Heart left ventricle (tissue), 16 donors: ENCODE results near the gene SGK1. TPM values are rescaled to one million over a fixed set of nuclear protein-coding genes. Genes with fewer than 3 reads are reported as not detected.

Experiments
- ATAC-seq, 4 donors: fragments of 200-7000 bp; cut with Tn5 transposase; one replicate each; pipeline ENCODE4 v1.9.1; 2020 to 2022; ENCODE audit warnings: moderate library complexity in 4 of 4, mild to moderate bottlenecking in 3 of 4, moderate number of reproducible peaks in 1 of 4
- DNase-seq, 5 donors: peaks; one replicate each; pipeline ENCODE4 v3.0.0-alpha.2; 2020
- H3K27ac ChIP-seq, 12 donors: fragments of 200-600 bp; sonication (generic) in 4 of 12; one replicate each; pipeline versions ENCODE4 v1.5.0 to v1.8.0; 2016 to 2022; ENCODE audit warnings: mild to moderate bottlenecking in 2 of 12
- H3K27me3 ChIP-seq, 9 donors: fragments of 200-600 bp; sonication (generic) in 2 of 9; one replicate each; pipeline versions ENCODE4 v1.5.1 to v1.8.0; 2016 to 2022; ENCODE audit warnings: mild to moderate bottlenecking in 3 of 9
- H3K36me3 ChIP-seq, 9 donors: fragments of 200-600 bp; sonication (generic) in 2 of 9; one replicate each; pipeline versions ENCODE4 v1.5.0 to v1.8.0; 2018 to 2022; ENCODE audit warnings: mild to moderate bottlenecking in 2 of 9
- H3K4me1 ChIP-seq, 12 donors: fragments of 200-600 bp; sonication (generic) in 4 of 12; one replicate each; pipeline versions ENCODE4 v1.5.0 to v1.8.0; 2016 to 2022; ENCODE audit warnings: mild to moderate bottlenecking in 3 of 12
- H3K4me3 ChIP-seq, 12 donors: fragments of 200-600 bp; sonication (generic) in 4 of 12; one replicate each; pipeline versions ENCODE4 v1.5.0 to v1.8.0; 2017 to 2022; ENCODE audit warnings: mild to moderate bottlenecking in 9 of 12, moderate library complexity in 4 of 12
- H3K9me3 ChIP-seq, 12 donors: fragments of 200-600 bp; sonication (generic) in 4 of 12; one replicate each; pipeline versions ENCODE4 v1.5.0 to v1.8.0; 2016 to 2022; ENCODE audit warnings: mild to moderate bottlenecking in 1 of 12
- POLR2A ChIP-seq, 2 donors: fragments of 450-650 bp; IDR thresholded peaks; one replicate each; pipeline ENCODE4 v1.6.1; 2017; ENCODE audit warnings: antibody characterized with exemption in 2 of 2, mild to moderate bottlenecking in 2 of 2, moderate library complexity in 2 of 2
- WGBS, 4 donors: extraction: QIAGEN DNeasy Blood & Tissue Kit in 2 of 4; methylation state at CpG; one replicate each; pipeline versions ENCODE4 v1.1.5 to v1.1.7; 2013 to 2018; 5-methylcytosine and 5-hydroxymethylcytosine counted together
- intact Hi-C, 10 donors: fragments of 100-400 bp; cut with DNase I; formaldehyde crosslinking; loops; one replicate each; pipeline versions ENCODE4 v1.11.1 to v1.14.2; 2022
- polyA plus RNA-seq, 2 donors: library from polyadenylated mRNA; stranded (reverse); fragments of 200-250 nt; gene quantifications; one replicate each; pipeline ENCODE4 v1.2.3, GENCODE V29; 2013
- total RNA-seq, 9 donors: library from RNA; depleted of rRNA in 2 of 9; stranded (reverse); fragments of >200 nt in 2 of 9; fragmentation: NEBNext Ultra II Directional in 3 of 9; extraction: Animal tissue kit (Norgen Biotek cat#: 25700) in 3 of 9; gene quantifications; one replicate each; pipeline versions ENCODE4 v1.1.0 to v1.2.4, GENCODE V29; 2016 to 2023
- TF ChIP-seq, protein P1 (sequence below), 12 donors: fragments of 200-600 bp; sonication (generic) in 4 of 12; IDR thresholded peaks; one replicate each; pipeline versions ENCODE4 v1.5.0 to v1.8.0; 2018 to 2022; ENCODE audit warnings: antibody characterized with exemption in 12 of 12, mild to moderate bottlenecking in 5 of 12
- donor health status: ischemic (EF 13 %, LVEDD 7.1; RV severe dilation, severe dysfunction).
- donor health status: healthy with polysubstance abuse.
- donor health status: DM: no; HTN: yes; CAD: no.
- donor health status: DM: no; HTN: no; CAD: no.
- donor health status: ischemic (EF 25% LVEDD 6.9; RV normal size, moderate dysfunction).
- donor health status: ischemic (EF 25% LVEDD 5.7; RV mildly dilated, moderate dysfunction).
- donor health status: healthy.
- donor health status: DM: yes; HTN: yes; CAD: no.
- donor health status: ischemic (EF 35%, LVEDD 5.7; RV mildly dilated, moderate dysfunction).
- donor health status: nonischemic (EF 11% LVEDD 7.7; RV severe dilation, severe dysfunction).
- donor health status: DM: yes; HTN: yes; CAD: no.
- donor health status: PGD.
- donor health status: ischemic (EF 29% LVEDD 5.4; RV normal size, mild dysfunction).
- donor health status: nonischemic (EF 23%, LVEDD 6.1; RV moderate dilation, normal function).

SGK1 gene
- total and polyA plus RNA-seq, 11 donors, result 17.7 to 118 (median 56.7) TPM

DNA sequence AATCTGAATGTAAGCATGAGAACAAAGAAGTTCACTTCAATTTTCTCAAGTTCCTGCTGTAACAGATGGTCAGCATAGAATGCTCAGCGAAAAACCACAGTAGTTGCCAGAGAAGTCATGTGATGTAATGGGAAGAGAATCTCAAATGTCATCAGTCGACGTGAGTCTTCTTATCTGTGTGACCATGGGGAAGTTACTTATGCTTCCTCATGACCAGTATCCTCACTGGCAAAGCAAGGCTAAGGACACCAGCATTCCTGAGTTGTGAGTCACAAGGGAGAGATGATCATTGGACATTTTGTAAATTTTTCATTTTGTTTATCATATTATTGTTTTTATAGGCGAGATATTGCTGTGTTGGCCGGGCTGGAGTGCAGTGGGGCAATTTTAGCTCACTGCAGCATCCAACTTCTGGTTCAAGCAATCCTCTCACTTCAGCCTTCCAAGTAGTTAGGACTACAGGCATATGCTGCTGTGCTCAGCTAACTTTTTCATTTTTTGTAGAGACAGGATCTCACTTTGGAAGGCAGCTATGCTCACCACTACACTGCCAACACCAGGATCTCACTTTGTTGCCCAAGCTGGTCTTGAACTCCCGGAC is 21.9 kb downstream of the SGK1 start:
- Histone ChIP-seq H3K27ac (peak overlapping the region in 11 of 12 donors; percentile 32 to 92 (median 64)), H3K36me3 (no peaks in the 10 kb centered on the region), H3K27me3 (no peaks in the 10 kb centered on the region), H3K4me3 (no peak overlapping the region), H3K4me1 (peaks cover 0 to 31% (median 10%) of the 10 kb centered on the region in 12 donors), H3K9me3 (no peaks in the 10 kb centered on the region)
- ATAC-seq, result peak; percentile 86 to 97 (median 94)
- WGBS, 4 donors, result 27 to 44% (median 39%) methylated on average over 6 of the region's 6 CpGs
- intact Hi-C loops, result no loop called here
- TF ChIP-seq POLR2A (IDR thresholded peaks at IDR 0.05), result no peak
- TF ChIP-seq, protein P1, sequence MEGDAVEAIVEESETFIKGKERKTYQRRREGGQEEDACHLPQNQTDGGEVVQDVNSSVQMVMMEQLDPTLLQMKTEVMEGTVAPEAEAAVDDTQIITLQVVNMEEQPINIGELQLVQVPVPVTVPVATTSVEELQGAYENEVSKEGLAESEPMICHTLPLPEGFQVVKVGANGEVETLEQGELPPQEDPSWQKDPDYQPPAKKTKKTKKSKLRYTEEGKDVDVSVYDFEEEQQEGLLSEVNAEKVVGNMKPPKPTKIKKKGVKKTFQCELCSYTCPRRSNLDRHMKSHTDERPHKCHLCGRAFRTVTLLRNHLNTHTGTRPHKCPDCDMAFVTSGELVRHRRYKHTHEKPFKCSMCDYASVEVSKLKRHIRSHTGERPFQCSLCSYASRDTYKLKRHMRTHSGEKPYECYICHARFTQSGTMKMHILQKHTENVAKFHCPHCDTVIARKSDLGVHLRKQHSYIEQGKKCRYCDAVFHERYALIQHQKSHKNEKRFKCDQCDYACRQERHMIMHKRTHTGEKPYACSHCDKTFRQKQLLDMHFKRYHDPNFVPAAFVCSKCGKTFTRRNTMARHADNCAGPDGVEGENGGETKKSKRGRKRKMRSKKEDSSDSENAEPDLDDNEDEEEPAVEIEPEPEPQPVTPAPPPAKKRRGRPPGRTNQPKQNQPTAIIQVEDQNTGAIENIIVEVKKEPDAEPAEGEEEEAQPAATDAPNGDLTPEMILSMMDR (IDR thresholded peaks at IDR 0.05), result no peak
- peak in 2 of 5 donors; percentile 41 to 45 for DNase-seq

DNA sequence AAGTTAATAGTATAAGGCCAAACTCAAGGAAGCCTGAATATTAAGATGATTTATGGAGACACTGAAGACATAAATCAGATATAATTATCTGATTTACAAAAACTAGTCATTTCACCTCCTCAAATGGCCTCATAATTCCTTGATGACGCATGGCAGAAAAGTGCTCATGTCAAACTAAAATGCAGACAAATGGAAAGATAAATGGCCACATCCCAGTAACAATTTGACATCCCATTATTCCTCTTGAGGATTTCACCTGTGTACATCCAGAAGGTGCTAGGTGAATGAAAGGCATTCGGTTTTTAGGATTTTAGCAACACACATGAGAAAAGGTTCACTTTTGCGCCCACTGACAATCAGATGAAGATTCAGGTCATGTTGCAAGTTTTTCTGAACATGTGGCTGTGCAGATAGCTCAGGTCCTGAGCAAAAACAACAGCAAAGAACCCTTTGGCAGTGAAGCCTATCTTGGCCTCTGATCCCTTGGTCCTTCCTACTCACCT is 24.2 kb downstream of the SGK1 start:
- H3K27ac ChIP-seq, result no peak overlapping the region
- H3K9me3 ChIP-seq, result no peaks in the 10 kb centered on the region
- peaks cover 0 to 35% (median 10%) of the 10 kb centered on the region in 12 donors for H3K4me1 ChIP-seq
- ATAC-seq, result no peak
- intact Hi-C loops, result no loop called here
- H3K36me3 ChIP-seq, result no peaks in the 10 kb centered on the region
- TF ChIP-seq POLR2A (IDR thresholded peaks at IDR 0.05), result no peak
- TF ChIP-seq, protein P1 (IDR thresholded peaks at IDR 0.05), result no peak
- 91 to 99% (median 96%) methylated on average over 3 of the region's 3 CpGs for WGBS, 4 donors
- no peak overlapping the region for H3K4me3 ChIP-seq
- no peaks in the 10 kb centered on the region for H3K27me3 ChIP-seq
- DNase-seq, result no peak

DNA sequence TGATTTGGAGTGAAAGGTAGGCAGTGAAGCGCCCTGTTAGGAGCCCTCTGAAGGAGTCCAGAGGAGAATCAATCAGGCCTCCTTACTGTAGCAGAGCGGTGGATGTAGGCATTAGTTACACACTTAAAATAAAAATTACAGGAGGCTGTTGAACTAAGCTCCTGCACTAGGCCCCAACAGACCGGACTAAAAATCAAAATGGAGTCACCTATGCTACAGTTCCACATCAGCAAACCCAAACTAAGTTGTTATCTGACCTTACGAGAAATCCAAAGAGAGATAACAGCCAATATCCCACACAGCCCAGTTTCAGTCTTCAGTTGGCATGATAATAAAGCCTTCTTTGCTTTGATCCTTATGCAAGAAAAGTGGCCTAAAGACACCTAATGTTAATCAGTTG is 26.8 kb downstream of the SGK1 start:
- no peaks in the 10 kb centered on the region for H3K36me3 ChIP-seq
- 95 to 99% (median 96%) methylated on average over 4 of the region's 4 CpGs for WGBS, 4 donors
- no peak for ATAC-seq
- intact Hi-C loops, result no loop called here
- no peak for DNase-seq
- H3K4me1 ChIP-seq, result peaks cover 0 to 41% (median 11%) of the 10 kb centered on the region in 12 donors
- no peak overlapping the region for H3K27ac ChIP-seq
- no peak overlapping the region for H3K4me3 ChIP-seq
- TF ChIP-seq POLR2A (IDR thresholded peaks at IDR 0.05), result no peak
- TF ChIP-seq, protein P1 (IDR thresholded peaks at IDR 0.05), result no peak
- H3K27me3 ChIP-seq, result no peaks in the 10 kb centered on the region
- H3K9me3 ChIP-seq, result no peaks in the 10 kb centered on the region

DNA sequence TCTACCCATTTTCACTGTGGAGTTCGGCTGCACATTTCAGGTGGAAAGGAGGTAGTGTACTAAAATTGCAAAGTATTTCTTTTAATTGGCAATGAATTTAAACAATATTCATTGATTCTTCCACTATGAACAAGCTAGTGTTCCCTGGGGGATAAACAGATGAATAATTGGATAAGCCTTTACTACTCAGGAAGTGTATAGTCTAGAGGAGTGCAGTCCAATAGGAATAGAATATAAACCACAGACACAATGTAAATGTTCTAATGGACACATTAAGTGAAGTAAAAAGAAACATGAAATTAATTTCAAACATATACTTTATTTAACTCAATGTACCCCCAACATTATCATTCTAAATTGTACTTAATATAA is 28.7 kb downstream of the SGK1 start:
- no peak for ATAC-seq
- intact Hi-C loops, result loop anchor here in 1 of 10 donors (5.0 kb wide), 1 partner anchor 37 kb away; no protein-coding TSS in a partner anchor
- 93 to 100% (median 96%) methylated on average over 1 of the region's 1 CpG for WGBS, 4 donors

More for the DNA sequence above, 28.7 kb downstream of the SGK1 start:
- Histone ChIP-seq H3K27me3 (no peaks in the 10 kb centered on the region), H3K4me1 (peaks cover 0 to 25% (median 8%) of the 10 kb centered on the region in 12 donors), H3K9me3 (no peaks in the 10 kb centered on the region), H3K36me3 (no peaks in the 10 kb centered on the region), H3K27ac (peak overlapping the region in 6 of 12 donors; percentile 1 to 90 (median 31)), H3K4me3 (no peak overlapping the region)
- TF ChIP-seq, protein P1 (IDR thresholded peaks at IDR 0.05), result no peak
- TF ChIP-seq POLR2A (IDR thresholded peaks at IDR 0.05), result no peak
- DNase-seq, result no peak
